Adrenal gland (tissue), 12 donors: ENCODE data around the gene PRSS53. TPM values are rescaled to one million over a fixed set of nuclear protein-coding genes. Genes with fewer than 3 reads are reported as not detected.

Experiments
- DNase-seq, 7 donors: peaks; one replicate each; pipeline ENCODE4 v3.0.0-alpha.2; 2019 to 2020
- H3K27ac ChIP-seq, 5 donors: fragments of 200-600 bp; sonication (generic) in 4 of 5; 1 replicate in 3 of 5; 2 replicates in 2 of 5; pipeline versions ENCODE4 v1.5.1 to v1.8.0; 2016 to 2020; ENCODE audit warnings: mild to moderate bottlenecking in 1 of 5
- H3K27me3 ChIP-seq: fragments of 200-600 bp; 2 replicates; pipeline ENCODE4 v1.8.0; 2021
- H3K36me3 ChIP-seq, 2 donors: fragments of 200-600 bp; replicated peaks in 1 of 2; 1 replicate in 1 of 2; 2 replicates in 1 of 2; pipeline versions ENCODE4 v1.5.1 to v1.8.0; 2018 to 2022
- H3K4me1 ChIP-seq, 2 donors: fragments of 200-600 bp; replicated peaks in 1 of 2; 1 replicate in 1 of 2; 2 replicates in 1 of 2; pipeline versions ENCODE4 v1.5.1 to v1.8.0; 2018 to 2021
- H3K4me3 ChIP-seq, 4 donors: fragments of 200-600 bp; sonication (generic) in 3 of 4; one replicate each; pipeline ENCODE4 v1.5.1; 2016 to 2018
- H3K9me3 ChIP-seq, 3 donors: fragments of 200-600 bp; sonication (generic) in 1 of 3; replicated peaks in 1 of 3; 1 replicate in 2 of 3; 2 replicates in 1 of 3; pipeline versions ENCODE4 v1.5.1 to v1.8.0; 2016 to 2021
- CTCF ChIP-seq, 6 experiments: fragments of 450-650 bp in 4 of 6; fragments of 200-600 bp in 2 of 6; sonication (generic) in 1 of 6; IDR thresholded peaks; 1 replicate in 5 of 6; 2 replicates in 1 of 6; pipeline versions ENCODE4 v1.5.1 to v1.8.0; 2016 to 2021; ENCODE audit warnings: antibody characterized with exemption in 6 of 6, mild to moderate bottlenecking in 2 of 6, moderate library complexity in 1 of 6
- POLR2A ChIP-seq, 2 donors: fragments of 450-650 bp; IDR thresholded peaks; one replicate each; pipeline ENCODE4 v1.6.1; 2017; ENCODE audit warnings: antibody characterized with exemption in 2 of 2, mild to moderate bottlenecking in 2 of 2, moderate library complexity in 1 of 2
- WGBS, 4 donors: extraction: QIAGEN DNeasy Blood & Tissue Kit in 2 of 4; methylation state at CpG; one replicate each; pipeline versions ENCODE4 v1.1.5 to v1.1.7; 2013 to 2017; 5-methylcytosine and 5-hydroxymethylcytosine counted together
- intact Hi-C, 2 donors: fragments of 100-400 bp; cut with DNase I; formaldehyde crosslinking; loops; one replicate each; pipeline versions ENCODE4 v1.14.1 to v1.15.0; 2022 to 2023
- polyA plus RNA-seq, 3 donors: library from polyadenylated mRNA; stranded (reverse); fragments of 200-250 nt in 2 of 3; fragments of 350-450 nt in 1 of 3; fragmentation: Illumina TruSeq in 1 of 3; extraction: RNeasy Lipid Tissue Mini Kit (QIAGEN cat#74804) in 1 of 3; gene quantifications; one replicate each; pipeline ENCODE4 v1.2.3, GENCODE V29; 2013 to 2014
- total RNA-seq, 9 donors: library from RNA; depleted of rRNA in 4 of 9; stranded (reverse); fragments of >200 nt in 4 of 9; fragments of 120-200 nt in 1 of 9; fragmentation: NEBNext Ultra II Directional in 1 of 9; extraction: Animal tissue kit (Norgen Biotek cat#: 25700) in 1 of 9; gene quantifications; one replicate each; pipeline versions ENCODE4 v1.1.0 to v1.2.4, GENCODE V29; 2013 to 2023
- donor health status: healthy with polysubstance abuse.
- donor health status: Bipolar disorder and iron deficiency.
- donor health status: DM: yes; HTN: yes; CAD: no.
- donor health status: DM: no; HTN: no; CAD: no.
- donor health status: DM: no; HTN: no; CAD: no.
- donor health status: DM: yes; HTN: yes; CAD: no.

Gene PRSS53
- total and polyA plus RNA-seq, 12 donors = 0.18 to 11.0 (median 1.1) TPM

DNA sequence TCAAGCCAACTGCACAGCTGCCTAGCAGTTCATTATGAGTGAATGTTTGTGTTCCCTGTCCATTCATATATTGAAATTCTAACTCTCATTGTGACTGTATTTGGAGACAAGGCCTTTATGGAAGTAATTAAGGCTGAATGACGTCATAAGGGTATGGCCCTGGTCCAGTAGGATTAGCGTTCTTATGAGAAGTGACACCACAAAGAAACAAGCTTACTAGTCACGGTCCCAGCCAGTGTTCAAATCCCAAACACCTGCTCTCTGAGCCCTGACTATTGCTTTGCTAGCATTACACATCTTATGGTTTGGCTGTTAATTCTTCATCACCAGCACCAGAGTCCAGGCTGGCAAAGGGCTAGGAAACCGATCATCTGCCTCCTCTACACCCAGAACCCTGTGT is 16.9 kb downstream of the PRSS53 start:
- H3K4me1 ChIP-seq = peaks cover 13 to 29% of the 10 kb centered on the region in 2 donors
- no peak for DNase-seq
- no peak overlapping the region for H3K4me3 ChIP-seq
- H3K36me3 ChIP-seq = peaks cover 0 to 7% of the 10 kb centered on the region in 2 donors
- intact Hi-C loops = no loop called here
- no peak for TF ChIP-seq CTCF (IDR thresholded peaks at IDR 0.05)
- TF ChIP-seq POLR2A (IDR thresholded peaks at IDR 0.05) = no peak
- H3K9me3 ChIP-seq = no peaks in the 10 kb centered on the region
- no peaks in the 10 kb centered on the region for H3K27me3 ChIP-seq
- peak overlapping the region in 3 of 5 donors; percentile 83 to 98 (median 92) for H3K27ac ChIP-seq
- 34 to 50% (median 41%) methylated on average over 4 of the region's 4 CpGs for WGBS, 4 donors

DNA sequence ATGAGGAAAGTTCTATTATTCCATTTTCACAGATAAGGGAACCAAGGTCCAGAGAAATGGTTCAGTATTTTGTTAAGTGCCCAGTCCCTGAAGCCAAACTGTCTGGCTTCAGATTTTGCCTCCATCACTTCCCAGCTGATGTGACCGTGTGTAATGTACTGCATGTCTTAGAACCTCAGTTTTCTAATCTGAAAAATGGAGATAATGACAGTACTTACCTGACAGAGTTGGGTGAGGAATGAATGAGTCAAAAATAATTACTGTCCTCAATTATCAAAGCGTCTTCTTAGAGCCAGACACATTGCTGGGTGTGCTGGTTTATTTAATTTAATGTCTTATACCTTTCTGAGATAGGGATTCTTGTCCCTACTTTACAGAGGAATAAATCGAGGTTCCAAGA is 21.4 kb downstream of the PRSS53 start:
- Histone ChIP-seq H3K27me3 (no peaks in the 10 kb centered on the region), H3K9me3 (no peaks in the 10 kb centered on the region), H3K27ac (no peak overlapping the region), H3K4me3 (no peak overlapping the region), H3K36me3 (peaks cover 0 to 12% of the 10 kb centered on the region in 2 donors), H3K4me1 (peaks cover 8 to 23% of the 10 kb centered on the region in 2 donors)
- no peak for TF ChIP-seq CTCF (IDR thresholded peaks at IDR 0.05)
- TF ChIP-seq POLR2A (IDR thresholded peaks at IDR 0.05) = no peak
- 92 to 93% (median 92%) methylated on average over 3 of the region's 3 CpGs for WGBS, 4 donors
- no peak for DNase-seq
- intact Hi-C loops = no loop called here

DNA sequence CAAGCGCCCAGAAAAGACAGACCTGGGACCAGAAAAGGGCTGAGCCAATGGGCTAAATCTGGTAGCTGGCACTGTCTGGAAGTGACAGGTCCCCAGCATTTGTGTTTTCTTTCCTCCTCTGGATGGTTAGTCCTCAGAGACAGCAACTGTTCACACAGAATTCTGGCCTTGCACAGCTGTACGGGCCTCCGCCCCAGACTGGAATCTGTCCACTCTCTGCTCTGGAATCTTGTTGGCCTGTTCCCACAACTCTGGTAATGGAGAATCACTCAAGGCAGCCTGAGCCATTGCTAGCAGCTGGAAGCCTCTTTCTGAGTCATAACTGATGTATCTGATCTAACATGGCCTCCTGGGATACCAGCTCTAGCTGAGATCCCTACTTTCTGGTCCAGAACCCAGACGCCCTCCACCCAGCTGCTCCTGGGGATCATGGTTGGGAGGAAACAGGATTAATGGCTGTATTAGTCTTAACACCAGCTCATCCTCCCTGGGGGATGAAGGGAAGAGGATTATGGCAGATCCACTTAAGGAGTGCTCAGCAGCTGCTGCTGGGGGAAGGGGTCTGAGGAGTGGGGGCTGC is 23.8 kb downstream of the PRSS53 start:
- H3K4me1 ChIP-seq = peaks cover 0 to 11% of the 10 kb centered on the region in 2 donors
- peak overlapping the region; percentile 40 to 90 (median 72) for H3K27ac ChIP-seq
- H3K9me3 ChIP-seq = no peaks in the 10 kb centered on the region
- no peak overlapping the region for H3K4me3 ChIP-seq
- TF ChIP-seq POLR2A (IDR thresholded peaks at IDR 0.05) = peak in 1 of 2 donors; percentile 11
- TF ChIP-seq CTCF (IDR thresholded peaks at IDR 0.05) = no peak
- peak; percentile 36 to 85 (median 81) for DNase-seq
- peaks cover 0 to 32% of the 10 kb centered on the region in 2 donors for H3K36me3 ChIP-seq
- 44 to 60% (median 55%) methylated on average over 4 of the region's 4 CpGs for WGBS, 4 donors
- intact Hi-C loops = no loop called here
- no peaks in the 10 kb centered on the region for H3K27me3 ChIP-seq

GRCh38 chr16:31063843-31064611 is 24.7 kb downstream of the PRSS53 start:
- 85 to 97% (median 92%) methylated on average over 17 to 56 of the region's 56 CpGs for WGBS, 4 donors
- peaks cover 0 to 32% of the 10 kb centered on the region in 2 donors for H3K36me3 ChIP-seq
- DNase-seq = no peak
- no peaks in the 10 kb centered on the region for H3K27me3 ChIP-seq
- peak overlapping the region in 4 of 5 donors; percentile 40 to 90 (median 76) for H3K27ac ChIP-seq
- no peak for TF ChIP-seq CTCF (IDR thresholded peaks at IDR 0.05)
- no peak for TF ChIP-seq POLR2A (IDR thresholded peaks at IDR 0.05)
- no peak overlapping the region for H3K4me3 ChIP-seq
- H3K9me3 ChIP-seq = no peaks in the 10 kb centered on the region
- intact Hi-C loops = no loop called here
- H3K4me1 ChIP-seq = peaks cover 0 to 11% of the 10 kb centered on the region in 2 donors
